NCI-H2227 (cell line): ENCODE data around the gene DNMT1.

ENCODE experiments used
- DNase-seq: peaks from one replicate; lab custom pipeline; 2025; ENCODE audit not compliant: unreplicated experiment; lab: John Stamatoyannopoulos, UW

Gene DNMT1

DNA sequence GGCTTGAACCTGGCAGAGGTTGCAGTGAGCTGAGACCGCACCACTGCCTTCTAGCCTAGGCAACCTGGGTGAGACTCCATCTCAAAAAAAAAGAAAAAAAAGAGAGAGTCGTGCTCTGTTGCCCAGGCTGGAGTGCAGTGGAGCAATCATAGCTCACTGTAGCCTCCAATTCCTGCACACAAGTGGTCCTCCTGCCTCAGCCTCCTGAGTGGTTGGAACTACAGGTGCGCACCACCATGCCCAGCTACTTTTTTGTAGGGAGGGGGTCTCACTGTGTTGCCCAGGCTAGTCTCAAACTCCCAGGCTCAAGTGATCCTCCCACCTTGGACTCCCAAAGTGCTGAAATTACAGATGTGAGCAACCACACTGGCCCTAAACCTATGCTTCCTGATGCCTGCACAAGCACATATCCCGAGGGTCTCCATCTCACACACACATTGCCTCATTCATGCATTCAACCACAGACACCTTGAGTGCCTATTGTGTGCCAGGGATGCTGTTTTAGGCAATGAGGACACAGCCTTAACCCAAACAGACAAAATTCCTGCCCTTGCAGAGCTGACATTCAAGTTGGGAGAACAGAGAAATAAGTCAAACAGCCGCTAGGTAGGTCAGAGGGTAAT, 94.5 kb downstream of the DNMT1 start:
- no peak for DNase-seq

DNA sequence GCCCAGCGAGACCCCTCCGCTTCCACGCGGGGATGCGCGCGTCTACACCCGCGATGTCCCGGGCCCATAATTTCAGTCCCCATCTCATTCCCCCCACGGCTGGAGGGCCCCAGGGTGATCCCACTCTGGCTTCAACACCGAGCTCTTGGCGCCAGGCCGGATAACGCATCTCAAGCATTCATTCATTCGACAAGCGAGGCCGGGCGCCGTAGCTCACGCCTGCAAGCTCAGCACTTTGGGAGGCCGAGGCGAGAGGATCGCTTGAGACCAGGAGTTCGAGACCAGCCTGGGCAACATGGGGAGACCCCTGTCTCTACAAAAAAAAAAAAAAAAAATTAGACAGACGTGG, 98.2 kb downstream of the DNMT1 start:
- no peak for DNase-seq

DNA sequence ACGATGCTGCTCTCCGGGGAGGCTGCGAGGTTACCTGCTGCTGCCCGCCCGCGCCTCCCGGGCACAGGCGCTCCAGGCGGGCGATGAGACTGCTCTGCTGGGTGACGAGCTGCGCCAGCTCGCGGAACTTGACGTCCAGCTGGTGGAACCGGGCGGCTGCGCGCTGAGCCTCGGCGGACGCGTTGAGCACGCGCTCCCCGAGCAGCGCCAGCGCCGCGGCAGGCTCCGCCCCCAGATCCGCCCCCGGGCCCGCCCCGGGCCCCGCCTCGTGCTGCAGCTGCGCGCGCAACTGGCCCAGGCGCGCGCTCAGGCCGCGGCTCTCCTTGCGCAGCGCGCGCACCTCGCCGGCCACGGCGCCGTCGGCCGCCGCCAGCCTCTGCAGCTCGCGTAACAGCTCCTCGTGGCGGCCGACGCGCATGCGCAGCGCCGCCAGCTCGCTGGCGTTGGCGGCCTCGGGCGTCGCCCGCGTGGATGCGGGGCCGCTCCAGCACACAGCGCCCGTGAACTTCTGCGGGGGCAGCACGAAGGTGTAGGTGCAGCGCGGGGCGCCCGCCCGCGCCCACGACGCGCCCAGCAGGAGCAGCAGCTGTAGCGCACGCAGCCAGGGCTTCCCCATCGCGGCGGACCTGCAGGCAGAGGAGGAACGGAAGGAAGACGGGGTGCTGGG, 98.7 kb downstream of the DNMT1 start:
- peak; percentile 93 for DNase-seq

DNA sequence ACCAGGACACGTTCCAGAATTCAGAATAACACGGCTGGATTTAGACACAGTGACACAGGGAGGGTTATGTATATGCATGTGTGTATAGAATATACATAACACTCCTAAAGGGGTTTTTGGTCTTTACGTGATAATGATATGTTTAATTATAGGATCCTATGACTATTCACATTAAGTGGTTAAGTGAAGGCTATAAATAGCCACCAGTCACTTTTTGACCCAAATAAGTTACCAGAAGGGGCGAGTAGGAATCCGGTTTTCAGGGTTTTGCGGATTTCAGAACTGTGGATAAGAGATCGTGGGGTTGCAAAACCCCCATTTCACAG, 99.2 kb downstream of the DNMT1 start:
- no peak for DNase-seq

DNA sequence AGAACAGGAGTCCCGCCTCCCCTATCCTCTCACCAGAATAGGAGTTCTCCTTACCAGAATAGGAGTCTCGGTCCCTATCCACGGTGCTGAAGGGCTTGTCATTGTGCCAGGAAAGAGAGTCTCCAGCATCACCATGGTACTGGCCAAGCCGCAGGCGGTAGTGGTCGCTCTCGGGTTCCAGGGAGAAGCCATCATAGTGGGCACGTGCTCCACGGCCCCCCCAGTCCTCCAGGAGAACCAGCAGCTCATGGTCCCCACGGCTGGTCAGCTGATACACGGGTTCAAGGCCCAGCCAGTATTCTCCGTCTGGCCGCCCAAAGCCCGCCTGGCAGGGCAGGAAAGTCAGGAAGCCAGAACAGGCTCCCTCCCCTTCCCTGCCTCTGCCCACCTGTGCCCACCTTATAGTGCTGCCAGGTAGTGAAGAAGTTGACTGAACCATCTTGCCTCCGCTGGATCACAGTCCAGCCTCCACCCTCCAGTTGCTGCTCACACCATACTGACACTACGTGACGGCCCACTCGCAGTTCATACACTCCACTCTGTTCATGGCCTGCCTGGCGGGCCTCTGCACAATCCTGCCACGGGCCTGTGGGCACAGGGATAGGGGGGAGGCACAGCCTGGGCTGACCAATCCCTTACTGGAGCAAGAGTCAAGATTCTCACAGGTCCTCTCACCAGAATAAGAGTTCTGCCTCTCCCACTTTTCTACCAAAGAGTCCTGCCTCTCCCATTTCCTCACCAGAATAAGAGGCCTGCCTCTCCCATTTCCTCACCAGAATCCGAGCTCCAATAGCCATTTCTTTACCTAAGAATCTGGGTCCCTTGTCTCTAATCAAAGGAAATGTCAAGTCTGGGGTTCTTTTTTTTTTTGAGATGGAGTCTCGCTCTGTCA, 101.2 kb downstream of the DNMT1 start:
- DNase-seq, result no peak

DNA sequence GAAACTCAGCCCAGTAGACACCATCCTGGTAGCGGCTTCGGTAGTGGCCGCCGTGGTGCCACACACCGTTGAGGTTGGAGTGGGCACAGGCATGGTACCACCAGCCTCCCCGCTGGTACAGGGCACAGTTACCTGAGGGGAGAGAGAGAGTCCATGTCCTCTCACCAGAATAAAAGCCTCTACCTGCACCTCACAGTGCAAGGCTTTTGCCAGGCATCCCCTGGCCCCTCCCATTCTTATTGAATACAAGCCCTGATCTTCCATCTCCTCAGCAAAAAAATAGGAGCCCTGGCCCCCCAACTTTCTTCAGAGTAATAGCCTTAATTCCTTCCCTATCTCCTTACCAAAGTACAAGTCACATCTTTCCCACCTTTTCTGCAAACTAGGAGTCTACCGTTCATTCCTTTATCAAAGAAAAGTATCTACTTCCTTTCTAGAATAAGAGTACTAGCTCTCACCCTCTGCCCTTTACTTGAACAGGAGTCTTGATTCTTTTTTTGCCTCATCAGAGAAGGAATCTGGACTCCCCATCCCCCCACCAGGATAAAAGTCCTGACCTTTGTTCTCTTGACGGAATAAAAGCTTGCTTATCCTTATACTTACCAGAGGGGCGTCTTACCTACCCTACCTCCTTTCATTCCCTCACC, 102.0 kb downstream of the DNMT1 start:
- no peak for DNase-seq

DNA sequence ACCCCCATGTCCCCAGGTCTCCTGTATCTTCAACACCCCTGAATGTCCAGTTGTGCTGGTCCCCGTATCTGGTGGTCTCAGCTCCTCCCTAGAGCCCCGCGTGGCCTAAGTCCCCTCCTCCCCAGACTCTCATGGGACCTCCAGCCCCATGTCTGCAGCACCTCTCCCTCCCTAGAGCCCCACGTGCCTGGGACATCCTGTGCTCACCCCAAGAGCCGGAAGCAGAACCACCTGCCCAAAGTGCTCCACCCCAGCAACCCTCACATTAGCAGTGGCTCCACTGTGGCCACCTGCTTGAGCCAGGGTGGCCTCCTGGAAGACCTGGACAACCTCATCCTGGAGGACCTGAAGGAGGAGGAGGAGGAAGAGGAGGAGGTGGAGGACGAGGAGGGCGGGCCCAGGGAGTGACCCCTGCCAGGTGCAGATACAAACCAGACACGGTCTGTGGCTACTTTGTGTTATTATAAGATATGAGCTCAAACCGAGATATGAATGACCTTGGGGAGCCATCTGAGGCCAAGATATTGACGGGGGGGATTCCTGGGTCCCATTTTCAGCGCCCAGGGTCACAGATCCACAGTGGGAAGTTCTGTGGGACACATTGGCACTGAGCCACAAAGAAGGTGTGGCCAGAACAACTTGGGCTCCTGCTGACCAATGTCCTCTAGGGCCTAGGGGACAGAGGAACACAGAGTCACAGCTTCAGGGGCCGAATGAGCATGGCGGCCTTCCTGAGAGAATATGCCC, 102.7 kb downstream of the DNMT1 start:
- no peak for DNase-seq

DNA sequence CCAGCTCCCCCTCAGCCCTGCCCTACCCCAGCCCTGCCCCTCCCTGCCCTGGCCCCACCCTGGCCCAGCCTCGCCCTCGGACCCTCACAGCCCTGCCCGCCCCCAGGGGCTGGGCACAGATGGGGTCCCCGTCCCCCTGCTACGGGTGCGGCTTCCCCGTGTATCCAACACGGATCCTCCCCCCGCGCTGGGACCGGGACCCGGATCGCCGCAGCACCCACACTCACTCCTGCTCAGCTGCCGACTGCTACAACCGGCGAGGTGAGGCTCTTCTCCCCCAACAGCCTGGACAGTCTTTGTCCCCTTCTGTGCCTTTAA, 103.4 kb downstream of the DNMT1 start:
- no peak for DNase-seq

DNA sequence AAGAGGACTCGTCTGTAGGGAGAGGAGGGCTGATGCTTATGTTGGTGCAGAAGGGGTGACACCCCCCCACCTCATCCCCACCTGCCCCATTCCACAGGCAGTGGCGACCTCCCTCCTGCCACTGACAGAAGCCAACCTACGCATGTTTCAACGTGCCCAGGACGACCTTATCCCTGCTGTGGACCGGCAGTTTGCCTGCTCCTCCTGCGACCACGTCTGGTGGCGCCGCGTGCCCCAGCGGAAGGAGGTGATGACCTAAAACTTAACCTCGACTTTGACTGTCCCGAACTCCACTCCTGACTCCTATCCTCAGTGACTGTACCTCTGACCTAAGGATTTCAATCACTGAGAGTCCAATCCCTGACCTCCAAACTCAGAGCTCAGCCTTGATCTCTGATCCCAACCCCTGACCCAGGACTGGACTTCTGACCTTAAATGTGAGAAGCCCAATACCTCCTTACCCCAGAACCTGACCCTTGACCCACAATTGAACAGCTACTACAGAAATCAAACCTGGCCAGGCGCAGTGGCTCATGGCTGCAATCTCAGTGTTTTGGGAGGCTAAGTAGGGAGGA, 104.9 kb downstream of the DNMT1 start:
- no peak for DNase-seq

DNA sequence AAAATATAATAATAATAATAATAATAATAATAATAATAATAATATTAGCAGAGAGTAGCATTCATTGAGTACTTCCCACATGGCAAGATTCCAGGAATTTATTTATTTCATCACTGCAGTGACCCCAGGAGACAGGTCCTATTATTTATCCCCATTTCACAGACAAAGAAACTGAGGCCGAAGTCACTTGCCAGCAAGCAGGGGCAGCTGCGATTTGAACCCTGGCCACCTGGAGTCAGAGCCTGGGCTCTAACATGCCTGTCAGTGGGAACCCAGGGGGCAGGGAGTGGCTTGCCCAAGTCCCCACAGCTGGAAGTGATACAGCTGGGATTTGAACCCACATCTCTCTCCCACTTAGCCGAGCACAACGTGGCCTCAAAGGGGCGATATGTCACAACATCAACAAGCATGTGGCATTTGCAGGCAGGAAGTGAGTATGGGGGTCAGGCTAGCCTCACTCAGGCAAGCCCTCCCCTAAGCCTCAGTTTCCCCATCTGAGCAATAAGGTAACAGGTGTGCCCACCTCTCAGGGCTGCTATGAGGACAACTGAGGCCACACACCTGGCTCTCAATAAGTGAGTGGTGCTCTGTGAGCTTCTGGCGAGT, 105.7 kb downstream of the DNMT1 start:
- no peak for DNase-seq

DNA sequence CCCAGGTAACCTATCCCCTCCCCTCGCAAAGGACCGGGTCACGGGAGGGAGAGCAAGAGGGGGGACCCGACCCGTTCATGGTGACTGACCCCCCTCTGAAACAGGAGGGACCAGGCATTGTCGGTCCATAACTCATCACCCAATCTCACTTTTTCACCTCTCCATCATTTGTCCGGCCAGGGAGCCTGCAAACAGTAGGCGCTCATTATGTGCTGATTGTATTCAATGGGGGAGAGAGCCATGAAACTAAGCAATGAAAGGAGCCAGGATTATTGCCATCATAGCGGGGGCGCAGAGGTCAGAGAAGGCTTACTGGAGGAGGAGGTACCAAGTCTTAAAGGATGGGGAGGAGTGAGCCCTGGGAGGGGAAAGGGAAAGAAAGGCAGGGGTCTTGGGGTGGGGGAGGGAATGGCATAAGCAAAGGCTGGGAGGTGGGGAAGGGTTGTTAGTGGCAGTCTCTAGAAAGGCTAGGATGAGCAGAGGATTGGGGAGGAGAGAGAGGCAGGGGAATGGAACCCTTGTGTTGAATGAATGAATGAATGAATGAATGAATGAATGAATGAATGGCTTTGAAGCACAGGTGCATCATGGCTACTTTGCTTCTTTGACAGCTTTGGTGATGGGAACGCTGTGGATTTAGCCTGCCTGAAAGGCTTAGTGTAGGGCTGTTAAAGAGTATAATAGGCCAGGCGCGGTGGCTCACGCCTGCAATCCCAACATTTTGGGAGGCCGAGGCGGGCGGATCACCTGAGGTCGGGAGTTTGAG, 107.3 kb downstream of the DNMT1 start:
- DNase-seq, result no peak

DNA sequence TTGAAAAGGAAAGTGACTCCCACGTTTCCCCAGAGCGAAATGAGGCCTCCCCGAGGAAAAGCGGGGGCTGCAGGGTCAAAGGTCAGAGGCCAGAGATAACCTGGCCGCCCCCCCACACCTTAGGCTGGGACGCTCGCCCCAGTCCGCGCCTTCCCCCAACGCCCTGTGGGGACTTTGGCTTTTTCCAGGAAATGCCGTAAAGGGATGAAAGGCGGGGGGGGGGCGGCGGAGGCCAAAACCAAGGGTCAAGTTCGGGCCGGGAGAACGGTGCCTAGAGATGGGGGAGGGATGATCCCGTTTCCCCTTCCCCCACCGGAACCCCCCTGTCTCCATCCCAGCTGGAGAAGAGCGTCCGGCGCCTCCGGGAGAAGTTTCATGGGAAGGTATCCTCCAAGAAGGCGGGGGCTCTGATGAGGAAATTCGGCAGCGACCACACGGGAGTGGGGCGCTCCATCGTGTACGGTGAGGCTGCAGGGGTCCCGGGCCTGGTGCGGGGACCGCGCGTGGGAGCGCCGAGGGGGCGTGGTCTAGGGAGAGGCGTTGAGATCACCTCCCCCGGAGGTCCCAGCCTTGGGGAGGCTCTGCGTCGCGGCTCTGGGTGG, 108.1 kb downstream of the DNMT1 start:
- no peak for DNase-seq

DNA sequence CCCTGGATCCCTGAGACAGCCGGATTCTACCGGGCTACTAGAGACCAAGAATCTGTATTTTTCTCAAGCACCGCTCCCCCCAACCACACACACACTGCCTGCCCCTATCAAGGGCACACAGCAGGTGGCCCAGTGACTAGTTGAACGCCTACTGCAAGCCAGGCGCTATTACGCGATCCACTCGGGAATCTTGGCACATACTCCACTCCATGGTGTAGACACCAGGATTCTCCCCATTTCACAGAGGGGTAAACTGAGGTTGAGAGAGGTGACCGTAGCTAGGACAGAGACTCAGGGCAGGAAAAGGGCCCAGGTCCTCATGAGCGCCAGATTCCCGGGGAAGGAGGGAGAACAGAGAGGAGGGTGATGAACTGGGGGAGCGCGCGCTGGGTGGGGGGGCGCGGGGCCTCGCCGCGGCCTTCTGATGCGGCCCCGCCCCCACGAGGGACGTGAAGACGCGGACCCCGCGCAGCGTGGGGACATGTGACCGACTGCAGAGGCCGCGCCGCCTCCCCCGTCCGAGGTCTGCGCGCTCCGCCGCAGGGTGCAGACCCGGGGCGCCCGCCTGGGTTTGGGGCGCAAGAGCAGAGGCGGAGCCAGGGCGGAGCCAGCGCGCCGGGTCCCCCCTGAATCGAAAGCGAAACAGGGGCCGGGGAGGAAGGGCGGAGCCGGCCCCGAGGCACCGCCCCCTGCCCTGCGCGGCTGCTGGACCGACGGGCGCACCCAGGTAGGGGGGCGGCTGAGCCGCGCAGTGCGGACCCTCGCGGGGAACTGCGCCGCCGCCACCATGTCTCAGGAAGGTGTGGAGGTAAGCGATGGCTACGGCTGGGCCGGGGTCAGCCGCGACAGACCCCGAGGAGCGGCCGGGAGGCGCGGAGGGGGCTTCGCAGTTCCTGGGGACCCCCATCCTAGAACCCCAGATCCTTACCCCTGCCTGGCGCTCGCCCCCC, 108.8 kb downstream of the DNMT1 start, which contains the start of gene SHFL:
SHFL (plus strand) TSS at position 677 of the 950 bp plus-strand sequence; CDS start at position 788, 111 bp downstream.
- peak; percentile 60 for DNase-seq

DNA sequence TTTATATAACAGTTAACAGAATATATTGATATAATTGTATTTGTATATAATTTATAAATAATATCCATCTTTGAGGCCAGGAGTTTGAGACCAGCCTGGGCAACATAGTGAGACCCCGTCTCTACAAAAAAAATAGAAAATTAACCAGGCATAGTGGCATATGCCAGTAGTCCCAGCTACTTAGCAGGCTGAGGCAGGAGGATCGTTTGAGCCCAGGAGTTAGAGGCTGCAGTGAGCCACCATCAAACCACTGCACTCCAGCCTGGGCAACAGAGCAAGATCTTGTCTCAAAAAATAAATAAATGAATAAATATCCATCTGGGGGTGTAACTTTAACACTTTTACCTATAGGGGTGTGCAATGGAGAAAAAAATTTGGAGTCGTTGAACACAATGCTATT, 110.0 kb downstream of the DNMT1 start:
- DNase-seq, result no peak

DNA sequence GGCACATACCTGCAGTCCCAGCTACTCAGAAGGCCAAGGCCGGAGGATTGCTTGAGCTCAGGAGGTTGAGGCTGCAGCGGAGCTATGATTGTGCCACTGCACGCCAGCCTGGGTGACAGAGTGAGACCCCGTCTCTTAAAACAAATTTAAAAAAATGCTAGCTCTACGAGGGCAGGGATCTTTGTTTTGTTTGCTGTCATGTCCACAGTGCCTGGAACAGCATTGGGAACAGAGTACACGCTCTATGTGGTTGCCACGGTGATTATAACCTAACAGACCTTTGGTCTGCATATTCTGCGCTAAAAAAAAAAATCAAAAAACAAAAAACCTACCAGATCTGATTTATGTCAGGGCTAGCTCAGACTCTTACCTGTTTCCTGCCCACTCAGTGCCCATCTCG, 110.8 kb downstream of the DNMT1 start:
- DNase-seq, result no peak
